GM12892 (cell line): ENCODE results near the gene GPSM1.

Experiments
- DNase-seq: peaks from one replicate; pipeline ENCODE4 v3.0.0; 2011; ENCODE audit not compliant: insufficient read length
- FAIRE-seq: peaks from 2 replicates; lab custom pipeline; 2011; peaks lifted over from hg19 to GRCh38; lab: Jason Lieb, UNC
- POLR2A ChIP-seq: IDR thresholded peaks from 2 replicates; pipeline ENCODE4 v1.6.1; 2011; ENCODE audit warnings: low read depth, low read length, control low read depth
- POLR2AphosphoS5 ChIP-seq: IDR thresholded peaks from 2 replicates; pipeline ENCODE4 v1.6.1; 2011; ENCODE audit warnings: low read depth, low read length, control low read depth
- TAF1 ChIP-seq: IDR thresholded peaks from 2 replicates; pipeline ENCODE4 v1.6.1; 2011; ENCODE audit warnings: low read depth, mild to moderate bottlenecking, control low read depth, low read length, borderline replicate concordance

The GPSM1 gene

DNA sequence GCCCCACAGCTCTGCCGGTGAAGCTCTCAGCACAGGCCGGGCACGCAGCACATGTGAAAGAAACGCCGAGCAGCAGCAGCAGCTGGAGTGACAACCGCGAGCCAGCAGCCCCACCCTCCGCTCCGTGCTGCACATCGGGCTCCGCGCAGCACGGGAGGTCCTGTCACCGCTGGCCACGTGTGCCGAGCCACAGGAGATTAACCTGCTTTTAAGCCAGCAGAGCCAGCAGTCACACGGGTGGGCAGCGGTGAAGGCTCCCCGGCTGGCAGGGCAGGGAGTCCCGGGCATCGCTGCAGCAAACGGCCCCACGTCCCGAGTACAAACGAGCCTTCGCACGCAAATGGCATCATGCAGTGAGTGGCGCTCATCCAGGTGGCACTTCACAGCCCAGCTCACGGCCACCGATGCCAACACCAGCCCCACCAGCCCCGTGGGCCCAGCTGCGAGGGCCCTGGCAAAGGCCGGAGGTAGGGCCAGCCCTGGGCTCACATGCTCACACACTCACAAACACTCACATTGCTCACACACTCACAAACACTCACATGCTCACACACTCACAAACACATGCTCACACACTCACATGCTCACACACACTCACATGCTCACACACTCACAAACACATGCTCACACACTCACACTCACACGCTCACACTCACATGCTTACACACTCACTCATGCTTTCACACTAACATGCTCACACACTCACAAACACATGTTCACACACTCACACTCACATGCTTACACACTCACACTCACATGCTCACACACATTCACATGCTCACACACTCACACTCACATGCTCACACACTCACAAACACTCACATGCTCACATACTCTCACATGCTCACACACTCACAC lies 34.5 kb upstream of the GPSM1 start:
- TF ChIP-seq POLR2AphosphoS5 (no peak), TAF1 (no peak), POLR2A (no peak)
- DNase-seq, result no peak
- no peak for FAIRE-seq

DNA sequence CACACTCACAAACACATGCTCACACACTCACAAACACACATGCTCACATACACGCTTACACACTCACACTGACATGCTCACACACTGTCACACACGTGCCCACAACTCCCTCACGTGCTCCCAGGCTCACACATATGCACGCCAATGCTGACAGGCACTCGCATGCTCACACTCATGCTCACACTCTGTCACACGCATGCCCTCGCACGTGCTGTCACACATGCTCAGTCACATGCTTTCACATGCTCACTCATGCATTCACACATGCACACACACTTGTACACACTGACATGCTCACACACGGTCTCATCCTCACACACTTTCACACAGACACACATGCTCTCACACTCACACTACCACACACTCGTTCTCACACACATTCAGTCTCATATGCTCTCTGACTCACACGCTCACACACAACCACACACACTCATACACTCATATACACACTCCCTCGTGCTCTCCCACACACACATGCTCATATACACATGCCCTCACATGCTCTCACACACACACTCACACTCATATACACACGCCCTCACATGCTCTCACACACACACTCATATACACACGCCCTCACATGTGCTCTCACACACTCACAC lies 33.8 kb upstream of the GPSM1 start:
- DNase-seq (no peak), FAIRE-seq (no peak)
- TF ChIP-seq POLR2AphosphoS5, result no peak
- no peak for TF ChIP-seq TAF1
- TF ChIP-seq POLR2A, result no peak

DNA sequence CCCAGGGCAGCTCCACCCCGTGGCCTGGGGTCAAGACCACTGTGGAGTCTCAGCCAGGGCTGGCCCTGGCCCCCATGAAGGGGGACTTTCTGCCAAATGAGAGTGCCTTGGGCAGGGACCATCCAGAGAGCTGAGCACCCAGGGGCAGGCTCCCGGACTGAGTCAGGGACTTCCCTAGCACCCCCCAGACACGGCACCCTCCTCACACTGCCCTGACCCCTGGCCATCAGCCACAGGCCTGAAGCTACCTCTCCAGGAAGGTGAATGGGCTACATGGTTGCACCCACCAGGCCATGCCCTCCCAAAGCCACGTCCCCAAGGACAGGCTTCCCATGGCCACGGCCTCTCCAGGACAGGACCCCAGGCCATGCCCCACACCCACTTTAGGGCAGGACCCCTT lies 32.9 kb upstream of the GPSM1 start:
- no peak for FAIRE-seq
- DNase-seq, result no peak
- no peak for TF ChIP-seq TAF1
- no peak for TF ChIP-seq POLR2AphosphoS5
- no peak for TF ChIP-seq POLR2A

DNA sequence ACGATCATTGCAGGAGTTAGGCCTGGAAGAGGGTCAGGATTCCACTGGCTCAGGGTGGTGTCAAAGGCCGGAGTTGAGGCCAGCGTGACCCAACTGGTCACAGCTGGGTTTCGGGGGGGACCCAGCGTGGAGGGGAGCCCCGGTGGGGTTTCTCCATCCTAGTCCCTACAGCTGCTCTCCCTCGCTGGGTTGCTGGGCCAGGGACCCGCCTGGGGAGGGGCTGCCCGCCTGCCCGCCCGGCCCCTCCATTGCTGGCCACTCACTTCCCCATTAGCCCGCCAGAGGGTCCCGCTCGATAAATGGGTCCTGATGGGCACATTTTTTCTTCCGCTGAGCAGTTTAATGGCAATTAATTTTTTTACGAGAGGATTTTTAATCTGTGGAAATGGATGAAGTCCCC lies 32.3 kb upstream of the GPSM1 start:
- FAIRE-seq (no peak), DNase-seq (no peak)
- TF ChIP-seq TAF1, result no peak
- TF ChIP-seq POLR2A, result no peak
- TF ChIP-seq POLR2AphosphoS5, result no peak

DNA sequence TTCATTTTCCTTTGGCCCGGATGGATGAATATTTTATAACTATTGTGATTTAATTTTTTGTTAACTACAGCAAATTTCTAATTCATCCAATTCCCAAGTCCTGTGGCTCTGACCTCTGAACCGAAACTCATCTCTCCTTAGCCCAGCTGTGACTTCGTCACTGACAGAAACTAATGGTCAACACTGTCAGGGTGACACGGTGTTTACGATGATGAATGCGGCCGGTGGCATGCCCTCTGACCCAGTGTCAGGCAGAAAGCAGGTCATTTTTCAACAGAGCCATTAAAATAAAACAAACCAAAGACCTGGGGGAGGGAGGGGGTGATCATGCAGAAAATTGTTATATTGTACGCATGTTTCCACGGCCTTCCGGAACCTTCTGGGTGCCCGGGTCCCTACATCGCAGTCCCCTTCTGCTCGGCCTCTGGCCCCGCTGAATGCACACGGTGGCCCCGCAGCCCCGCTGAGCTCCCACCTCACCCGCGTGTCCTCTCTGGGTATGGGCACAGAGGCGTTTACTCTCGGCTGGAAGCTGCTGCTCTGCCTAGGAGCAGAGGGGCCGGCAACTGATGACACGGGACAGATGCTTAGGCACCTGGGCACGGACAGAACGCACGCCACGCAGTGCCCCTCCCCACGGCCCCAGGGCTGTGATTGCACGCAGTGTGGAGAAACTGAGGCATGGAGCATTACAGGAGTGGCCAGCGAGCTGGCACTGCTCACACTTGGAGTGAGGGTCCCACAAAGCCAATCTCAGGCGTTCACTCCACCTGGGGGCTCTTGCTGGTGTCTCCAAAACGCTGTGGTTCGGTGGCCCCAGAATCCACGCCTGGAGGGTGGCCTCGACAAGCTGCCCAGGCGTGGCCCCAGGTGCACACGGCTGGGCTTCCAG lies 31.6 kb upstream of the GPSM1 start:
- TF ChIP-seq TAF1, result no peak
- no peak for TF ChIP-seq POLR2A
- TF ChIP-seq POLR2AphosphoS5, result no peak
- FAIRE-seq, result no peak
- no peak for DNase-seq

DNA sequence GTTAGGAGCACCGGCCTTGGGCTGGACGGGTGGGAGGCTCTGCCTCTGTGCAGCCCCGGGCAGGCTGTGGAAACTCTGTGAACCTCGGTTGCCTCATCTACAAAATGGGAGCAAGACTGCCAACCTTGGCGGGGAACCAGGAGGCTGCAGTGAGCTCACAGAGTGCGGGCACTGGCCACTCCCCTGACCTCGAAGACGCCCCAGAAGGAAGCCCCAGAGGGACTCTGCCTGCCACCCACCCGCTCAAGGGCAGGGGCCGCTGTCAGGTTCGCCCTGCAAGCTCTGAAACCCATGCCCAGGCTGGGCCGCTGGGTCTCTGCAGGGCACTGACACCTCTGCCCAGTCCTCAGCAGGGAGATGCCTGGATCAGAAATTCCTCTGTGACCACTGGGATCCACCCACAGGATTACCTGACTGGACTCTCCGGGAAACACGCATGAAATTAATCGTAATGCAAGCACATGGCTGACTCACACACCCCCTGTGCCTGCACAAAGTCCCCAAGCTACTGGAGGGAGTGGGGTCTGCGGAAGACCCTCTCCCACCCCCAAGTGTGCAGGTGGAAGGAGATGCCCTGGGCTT lies 30.8 kb upstream of the GPSM1 start:
- DNase-seq (no peak), FAIRE-seq (no peak)
- TF ChIP-seq TAF1 (no peak), POLR2AphosphoS5 (no peak)

DNA sequence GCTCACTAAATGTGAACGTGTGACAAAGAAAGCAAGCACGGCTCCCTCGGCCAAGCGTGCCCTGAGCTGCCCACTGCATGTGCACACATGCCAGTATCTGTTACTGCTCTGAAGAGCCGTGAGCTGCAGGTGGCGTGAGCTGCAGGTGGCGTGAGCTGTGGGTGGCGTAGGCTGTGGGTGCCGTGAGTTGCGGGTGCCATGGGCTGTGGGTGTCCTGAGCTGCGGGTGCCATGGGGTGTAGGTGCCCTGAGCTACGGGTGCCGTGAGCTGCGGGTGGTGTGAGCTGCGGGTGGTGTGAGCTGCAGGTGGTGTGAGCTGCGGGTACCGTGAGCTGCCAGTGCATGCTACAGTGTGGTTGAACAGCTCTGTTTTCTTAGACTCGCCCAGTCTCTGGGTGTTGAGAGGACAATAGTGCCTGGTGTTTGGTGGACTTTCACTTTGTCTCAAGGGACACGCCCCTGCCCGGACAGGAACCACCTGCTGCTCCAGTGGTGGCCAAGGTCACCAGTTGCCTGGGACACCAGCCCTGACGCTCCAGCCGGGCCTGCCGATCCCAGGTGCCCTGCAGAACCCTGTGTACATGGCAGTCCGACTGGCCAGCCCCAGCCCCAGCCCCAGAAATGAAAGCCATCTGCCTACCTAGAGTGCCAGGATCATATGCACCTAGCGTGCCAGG lies 30.2 kb upstream of the GPSM1 start:
- no peak for TF ChIP-seq TAF1
- TF ChIP-seq POLR2AphosphoS5, result no peak
- TF ChIP-seq POLR2A, result no peak
- DNase-seq (no peak), FAIRE-seq (no peak)

DNA sequence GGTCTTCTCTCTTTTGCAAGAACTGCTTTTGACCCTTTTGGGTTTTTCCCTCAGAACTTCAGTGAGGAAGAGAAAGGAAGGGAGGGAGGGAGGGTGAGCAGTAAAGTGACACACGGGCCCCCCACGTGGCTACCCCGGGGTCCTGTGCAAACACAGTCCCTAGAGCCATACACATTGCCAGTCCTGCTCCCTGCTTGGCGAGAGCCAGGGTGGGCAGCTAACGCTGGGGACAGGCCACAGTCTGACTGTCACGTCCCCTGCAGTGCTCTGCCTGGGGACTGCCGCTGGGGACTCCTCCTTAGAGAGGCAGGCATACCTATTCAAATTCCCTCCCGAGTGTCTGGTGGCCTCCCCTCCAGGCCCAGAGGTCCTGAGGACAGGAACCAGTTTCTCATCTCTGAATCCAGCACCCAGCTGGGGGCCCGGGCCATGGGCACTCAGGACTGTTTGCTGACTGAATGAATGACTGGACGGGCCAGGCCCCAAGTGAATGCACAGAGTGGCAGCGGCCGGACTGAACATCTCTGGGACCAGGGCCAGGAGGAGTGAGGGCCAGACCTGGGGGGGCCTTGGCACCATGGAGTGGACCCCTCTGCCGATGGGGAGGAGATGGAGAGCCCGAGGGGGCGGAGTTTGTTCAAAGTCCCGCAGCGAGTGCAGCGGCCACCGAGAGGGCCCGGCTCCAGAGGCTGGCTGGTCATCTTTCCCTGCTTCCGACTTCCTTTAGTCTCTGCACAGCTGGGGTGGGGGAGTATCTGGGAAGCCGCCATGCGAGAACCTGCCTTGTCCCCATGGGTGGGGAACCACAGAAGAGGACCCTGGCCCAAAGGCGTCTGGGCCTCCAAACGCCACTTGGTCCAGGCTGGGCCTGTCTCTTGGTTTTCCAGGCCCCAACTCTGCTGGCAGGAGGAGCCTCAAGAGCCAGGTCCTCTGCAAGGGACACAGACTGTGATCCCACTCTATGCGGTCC lies 29.3 kb upstream of the GPSM1 start:
- FAIRE-seq (no peak), DNase-seq (no peak)
- no peak for TF ChIP-seq POLR2A
- TF ChIP-seq TAF1, result no peak
- TF ChIP-seq POLR2AphosphoS5, result no peak

DNA sequence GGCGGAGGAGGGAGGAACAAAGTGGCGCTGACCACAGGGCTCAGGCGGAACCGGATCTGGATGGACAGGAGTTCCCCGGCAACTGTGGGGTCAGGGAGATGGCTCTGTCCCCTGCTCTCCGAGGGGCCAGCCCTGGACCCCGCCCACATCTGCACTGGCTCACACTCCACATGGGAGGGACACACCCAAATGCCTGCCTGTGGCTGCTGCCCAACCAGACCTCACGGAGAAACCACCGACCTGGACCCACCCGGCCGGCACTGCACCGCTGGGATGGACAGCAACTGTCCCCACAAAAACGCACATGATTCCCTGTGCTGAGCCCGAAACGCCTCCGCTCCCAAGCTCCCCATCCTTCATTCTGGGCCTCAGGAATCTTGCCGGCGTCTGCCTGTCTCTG lies 28.2 kb upstream of the GPSM1 start:
- no peak for DNase-seq
- FAIRE-seq, result no peak
- no peak for TF ChIP-seq POLR2A
- no peak for TF ChIP-seq POLR2AphosphoS5
- no peak for TF ChIP-seq TAF1

DNA sequence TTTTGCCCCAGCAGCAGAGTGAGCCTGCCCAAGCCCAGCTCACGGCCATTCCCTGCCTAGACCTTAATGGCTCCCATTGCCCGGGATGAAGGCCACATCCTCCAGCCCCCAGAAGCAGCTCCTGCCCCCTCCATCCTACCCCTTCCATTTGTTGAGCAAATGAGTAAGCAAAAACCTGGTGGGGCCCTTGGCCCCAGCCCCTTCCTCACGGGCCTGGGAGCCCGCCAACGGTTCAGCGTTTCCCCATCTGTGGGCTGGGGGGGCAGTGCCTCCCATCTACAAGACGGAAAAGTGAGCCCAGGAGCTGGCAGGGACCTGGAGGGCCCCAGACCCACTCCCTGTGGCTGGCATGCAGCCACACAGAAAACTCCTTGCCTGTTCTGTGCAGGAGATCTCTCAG lies 27.8 kb upstream of the GPSM1 start:
- TF ChIP-seq POLR2AphosphoS5 (no peak), POLR2A (no peak), TAF1 (no peak)
- FAIRE-seq, result no peak
- DNase-seq, result no peak

DNA sequence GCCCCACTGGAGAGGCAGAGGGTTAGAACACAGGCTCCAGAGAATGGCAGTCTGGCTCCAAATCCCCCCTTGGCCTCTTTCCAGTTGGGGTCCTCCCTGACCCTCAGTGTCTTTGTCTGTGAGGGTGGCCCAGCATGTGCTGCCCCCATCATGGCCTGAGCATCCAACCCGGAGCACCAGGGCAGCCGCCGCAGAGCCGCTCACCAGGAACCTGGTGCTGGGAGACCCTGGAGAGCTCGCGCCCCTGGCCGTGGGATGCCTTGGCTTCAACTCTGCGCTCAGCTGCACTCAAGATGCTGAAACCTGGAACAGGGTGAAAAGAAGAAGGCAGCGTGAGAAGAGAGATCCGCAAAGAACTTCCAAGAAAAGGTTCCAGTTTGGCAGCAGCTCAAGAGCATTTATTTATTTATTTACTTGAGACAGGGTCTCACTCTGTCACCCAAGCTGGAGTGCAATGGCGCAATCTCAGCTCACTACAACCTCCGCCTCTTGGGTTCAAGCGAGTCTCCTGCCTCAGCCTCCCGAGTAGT lies 27.3 kb upstream of the GPSM1 start:
- TF ChIP-seq TAF1, result no peak
- no peak for TF ChIP-seq POLR2AphosphoS5
- TF ChIP-seq POLR2A, result no peak
- no peak for FAIRE-seq
- DNase-seq, result no peak
